ENCODE measurements around the gene MEF2A. TPM values are rescaled to one million over a fixed set of nuclear protein-coding genes. Genes with fewer than 3 reads are reported as not detected.
"Not testable (repeated sequence)": the region's sequence is repeated elsewhere in the genome, so short reads cannot be mapped to it uniquely, and the experiment has no call there.

The MEF2A gene
- polyA plus RNA-seq, 1 donor = 29.3 TPM

- Histone ChIP-seq H3K27ac (ENCODE audit: low read length) (no peak overlapping the region), H3K36me3 (ENCODE audit: control insufficient read depth, insufficient read depth, low read length) (peaks cover 15% of the 10 kb centered on the region), H3K4me3 (ENCODE audit: low read length) (no peak overlapping the region), H3K27me3 (ENCODE audit: control insufficient read depth, insufficient read depth, low read length) (no peaks in the 10 kb centered on the region), H3K4me1 (ENCODE audit: control insufficient read depth, insufficient read depth, low read length) (no peaks in the 10 kb centered on the region), H3K9me3 (ENCODE audit: control insufficient read depth, low read depth, low read length) (no peaks in the 10 kb centered on the region)
- WGBS (ENCODE audit: insufficient coverage, low lambda C conversion rate) = 100% methylated on average over 1 of the region's 3 CpGs
- no peak for DNase-seq
Measured at GRCh38 chr15:99635145-99635544, 69.4 kb downstream of the MEF2A start.

GRCh38 chr15:99635794-99636193 is 70.0 kb downstream of the MEF2A start:
- no peaks in the 10 kb centered on the region for H3K27me3 ChIP-seq (ENCODE audit: control insufficient read depth, insufficient read depth, low read length)
- H3K9me3 ChIP-seq (ENCODE audit: control insufficient read depth, low read depth, low read length) = no peaks in the 10 kb centered on the region
- no peak for DNase-seq
- no peak overlapping the region for H3K4me3 ChIP-seq (ENCODE audit: low read length)
- H3K36me3 ChIP-seq (ENCODE audit: control insufficient read depth, insufficient read depth, low read length) = peaks cover 15% of the 10 kb centered on the region
- no peaks in the 10 kb centered on the region for H3K4me1 ChIP-seq (ENCODE audit: control insufficient read depth, insufficient read depth, low read length)
- WGBS (ENCODE audit: insufficient coverage, low lambda C conversion rate) = 100% methylated on average over 2 of the region's 5 CpGs
- H3K27ac ChIP-seq (ENCODE audit: low read length) = no peak overlapping the region

GRCh38 chr15:99644913-99645542 is 79.2 kb downstream of the MEF2A start:
- no peak for DNase-seq
- Histone ChIP-seq H3K27me3 (ENCODE audit: control insufficient read depth, insufficient read depth, low read length) (no peaks in the 10 kb centered on the region), H3K9me3 (ENCODE audit: control insufficient read depth, low read depth, low read length) (peaks cover 9% of the 10 kb centered on the region), H3K36me3 (ENCODE audit: control insufficient read depth, insufficient read depth, low read length) (peaks cover 14% of the 10 kb centered on the region), H3K4me3 (ENCODE audit: low read length) (no peak overlapping the region), H3K27ac (ENCODE audit: low read length) (no peak overlapping the region), H3K4me1 (ENCODE audit: control insufficient read depth, insufficient read depth, low read length) (no peaks in the 10 kb centered on the region)
- WGBS (ENCODE audit: insufficient coverage, low lambda C conversion rate) = 100% methylated on average over 1 of the region's 2 CpGs

- Histone ChIP-seq H3K36me3 (ENCODE audit: control insufficient read depth, insufficient read depth, low read length) (peaks cover 15% of the 10 kb centered on the region), H3K4me1 (ENCODE audit: control insufficient read depth, insufficient read depth, low read length) (no peaks in the 10 kb centered on the region), H3K27ac (ENCODE audit: low read length) (no peak overlapping the region), H3K9me3 (ENCODE audit: control insufficient read depth, low read depth, low read length) (peaks cover 9% of the 10 kb centered on the region), H3K4me3 (ENCODE audit: low read length) (no peak overlapping the region), H3K27me3 (ENCODE audit: control insufficient read depth, insufficient read depth, low read length) (no peaks in the 10 kb centered on the region)
- WGBS (ENCODE audit: insufficient coverage, low lambda C conversion rate) = no CpG with 5 or more reads among the region's 3 CpGs
- no peak for DNase-seq
Measured at GRCh38 chr15:99645543-99645935, 79.8 kb downstream of the MEF2A start.

- Histone ChIP-seq H3K4me3 (ENCODE audit: low read length) (no peak overlapping the region), H3K27ac (ENCODE audit: low read length) (no peak overlapping the region), H3K36me3 (ENCODE audit: control insufficient read depth, insufficient read depth, low read length) (peaks cover 13% of the 10 kb centered on the region), H3K4me1 (ENCODE audit: control insufficient read depth, insufficient read depth, low read length) (no peaks in the 10 kb centered on the region), H3K9me3 (ENCODE audit: control insufficient read depth, low read depth, low read length) (peaks cover 9% of the 10 kb centered on the region), H3K27me3 (ENCODE audit: control insufficient read depth, insufficient read depth, low read length) (no peaks in the 10 kb centered on the region)
- no peak for DNase-seq
Measured at GRCh38 chr15:99645951-99646350, 80.2 kb downstream of the MEF2A start.

GRCh38 chr15:99651023-99651807 is 85.4 kb downstream of the MEF2A start:
- no peak overlapping the region for H3K4me3 ChIP-seq (ENCODE audit: low read length)
- H3K4me1 ChIP-seq (ENCODE audit: control insufficient read depth, insufficient read depth, low read length) = no peaks in the 10 kb centered on the region
- H3K36me3 ChIP-seq (ENCODE audit: control insufficient read depth, insufficient read depth, low read length) = peaks cover 12% of the 10 kb centered on the region
- 100% methylated on average over 1 of the region's 6 CpGs for WGBS (ENCODE audit: insufficient coverage, low lambda C conversion rate)
- H3K27me3 ChIP-seq (ENCODE audit: control insufficient read depth, insufficient read depth, low read length) = no peaks in the 10 kb centered on the region
- H3K9me3 ChIP-seq (ENCODE audit: control insufficient read depth, low read depth, low read length) = peaks cover 6% of the 10 kb centered on the region
- DNase-seq = no peak
- no peak overlapping the region for H3K27ac ChIP-seq (ENCODE audit: low read length)

- DNase-seq = no peak
- no peaks in the 10 kb centered on the region for H3K4me1 ChIP-seq (ENCODE audit: control insufficient read depth, insufficient read depth, low read length)
- no CpG with 5 or more reads among the region's 1 CpG for WGBS (ENCODE audit: insufficient coverage, low lambda C conversion rate)
Measured at GRCh38 chr15:99656205-99656604, 90.4 kb downstream of the MEF2A start.

DNA sequence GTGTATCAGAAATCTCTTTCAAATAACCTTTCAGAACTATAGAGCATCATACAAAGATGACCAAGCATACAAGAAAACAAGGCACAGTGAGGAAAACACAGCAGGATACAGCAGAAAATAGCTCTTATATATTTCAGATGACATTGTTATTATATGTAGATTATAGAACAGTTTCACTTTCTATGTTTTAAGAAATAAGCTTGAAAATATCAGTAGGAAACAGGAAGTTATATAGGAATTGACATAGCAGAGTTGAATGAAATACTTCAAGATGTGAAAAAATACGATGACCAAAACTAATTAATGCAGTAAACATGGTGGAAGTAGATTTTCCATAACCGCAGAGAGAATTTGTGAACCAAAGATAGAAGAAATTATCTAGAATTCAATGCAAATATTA is 92.2 kb downstream of the MEF2A start:
- Histone ChIP-seq H3K9me3 (ENCODE audit: control insufficient read depth, low read depth, low read length) (no peaks in the 10 kb centered on the region), H3K27ac (ENCODE audit: low read length) (no peak overlapping the region), H3K27me3 (ENCODE audit: control insufficient read depth, insufficient read depth, low read length) (no peaks in the 10 kb centered on the region), H3K36me3 (ENCODE audit: control insufficient read depth, insufficient read depth, low read length) (no peaks in the 10 kb centered on the region), H3K4me3 (ENCODE audit: low read length) (no peak overlapping the region), H3K4me1 (ENCODE audit: control insufficient read depth, insufficient read depth, low read length) (no peaks in the 10 kb centered on the region)
- WGBS (ENCODE audit: insufficient coverage, low lambda C conversion rate) = 100% methylated on average over 2 of the region's 2 CpGs
- no peak for DNase-seq

More at GRCh38 chr15:99656205-99656604, 90.4 kb downstream of the MEF2A start:
- Histone ChIP-seq H3K36me3 (ENCODE audit: control insufficient read depth, insufficient read depth, low read length) (peaks cover 4% of the 10 kb centered on the region), H3K27ac (ENCODE audit: low read length) (no peak overlapping the region), H3K9me3 (ENCODE audit: control insufficient read depth, low read depth, low read length) (no peaks in the 10 kb centered on the region), H3K4me3 (ENCODE audit: low read length) (no peak overlapping the region), H3K27me3 (ENCODE audit: control insufficient read depth, insufficient read depth, low read length) (no peaks in the 10 kb centered on the region)

GRCh38 chr15:99662903-99663302 is 97.1 kb downstream of the MEF2A start:
- no peak for DNase-seq
- WGBS (ENCODE audit: insufficient coverage, low lambda C conversion rate) = 100% methylated on average over 1 of the region's 2 CpGs
- no peaks in the 10 kb centered on the region for H3K4me1 ChIP-seq (ENCODE audit: control insufficient read depth, insufficient read depth, low read length)
- no peaks in the 10 kb centered on the region for H3K9me3 ChIP-seq (ENCODE audit: control insufficient read depth, low read depth, low read length)
- no peak overlapping the region for H3K27ac ChIP-seq (ENCODE audit: low read length)
- no peaks in the 10 kb centered on the region for H3K27me3 ChIP-seq (ENCODE audit: control insufficient read depth, insufficient read depth, low read length)
- no peak overlapping the region for H3K4me3 ChIP-seq (ENCODE audit: low read length)
- no peaks in the 10 kb centered on the region for H3K36me3 ChIP-seq (ENCODE audit: control insufficient read depth, insufficient read depth, low read length)

DNA sequence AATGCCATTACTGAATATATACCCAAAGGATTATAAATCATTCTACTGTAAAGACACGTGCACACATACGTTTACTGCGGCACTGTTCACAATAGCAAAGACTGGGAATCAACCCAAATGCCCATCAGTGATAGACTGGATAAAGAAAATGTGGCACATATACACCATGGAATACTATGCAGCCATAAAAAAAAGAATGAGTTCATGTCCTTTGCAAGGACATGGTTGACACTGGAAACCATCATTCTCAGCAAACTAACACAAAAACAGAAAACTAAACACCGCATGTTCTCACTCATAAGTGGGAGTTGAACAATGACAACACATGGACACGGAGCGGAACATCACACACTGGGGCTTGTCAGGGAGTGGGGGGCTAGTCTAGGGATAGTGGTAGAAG is 100.3 kb downstream of the MEF2A start:
- not testable (repeated sequence) for H3K4me1 ChIP-seq (ENCODE audit: control insufficient read depth, insufficient read depth, low read length); H3K27ac ChIP-seq (ENCODE audit: low read length); H3K9me3 ChIP-seq (ENCODE audit: control insufficient read depth, low read depth, low read length); H3K4me3 ChIP-seq (ENCODE audit: low read length); H3K36me3 ChIP-seq (ENCODE audit: control insufficient read depth, insufficient read depth, low read length); H3K27me3 ChIP-seq (ENCODE audit: control insufficient read depth, insufficient read depth, low read length); DNase-seq
- WGBS (ENCODE audit: insufficient coverage, low lambda C conversion rate) = no CpG with 5 or more reads among the region's 6 CpGs

All from large intestine (tissue), 3 donors.